Muscle layer of duodenum (tissue), 2 donors: Measurements from ENCODE around the gene CDV3.
"Not testable (repeated sequence)": the region's sequence is repeated elsewhere in the genome, so short reads cannot be mapped to it uniquely, and the experiment has no call there.

ENCODE experiments used
- H3K27ac ChIP-seq: one replicate; pipeline ENCODE4 v1.7.0; 2013; ENCODE audit warnings: mild to moderate bottlenecking, low read length
- H3K27me3 ChIP-seq: one replicate; pipeline ENCODE4 v1.7.0; 2013; ENCODE audit warnings: low read depth, mild to moderate bottlenecking, control low read depth, low read length
- H3K36me3 ChIP-seq, 2 donors: one replicate each; pipeline ENCODE4 v1.7.0; 2013; ENCODE audit warnings: low read length in 2 of 2, control low read depth in 1 of 2, mild to moderate bottlenecking in 1 of 2; ENCODE audit not compliant: insufficient read depth in 2 of 2, control insufficient read depth in 1 of 2
- H3K4me1 ChIP-seq, 2 donors: one replicate each; pipeline ENCODE4 v1.7.0; 2013; ENCODE audit warnings: low read length in 2 of 2, mild to moderate bottlenecking in 2 of 2, control low read depth in 1 of 2, moderate library complexity in 1 of 2; ENCODE audit not compliant: insufficient read depth in 2 of 2, control insufficient read depth in 1 of 2
- H3K4me3 ChIP-seq, 2 donors: one replicate each; pipeline ENCODE4 v1.7.0; 2013; ENCODE audit warnings: low read length in 2 of 2, low read depth in 1 of 2, mild to moderate bottlenecking in 1 of 2
- H3K9me3 ChIP-seq, 2 donors: one replicate each; pipeline ENCODE4 v1.7.0; 2013; ENCODE audit warnings: low read length in 2 of 2, control low read depth in 1 of 2, mild to moderate bottlenecking in 1 of 2; ENCODE audit not compliant: control insufficient read depth in 1 of 2
- donor health status: healthy.

The CDV3 gene, protein sequence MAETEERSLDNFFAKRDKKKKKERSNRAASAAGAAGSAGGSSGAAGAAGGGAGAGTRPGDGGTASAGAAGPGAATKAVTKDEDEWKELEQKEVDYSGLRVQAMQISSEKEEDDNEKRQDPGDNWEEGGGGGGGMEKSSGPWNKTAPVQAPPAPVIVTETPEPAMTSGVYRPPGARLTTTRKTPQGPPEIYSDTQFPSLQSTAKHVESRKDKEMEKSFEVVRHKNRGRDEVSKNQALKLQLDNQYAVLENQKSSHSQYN

DNA sequence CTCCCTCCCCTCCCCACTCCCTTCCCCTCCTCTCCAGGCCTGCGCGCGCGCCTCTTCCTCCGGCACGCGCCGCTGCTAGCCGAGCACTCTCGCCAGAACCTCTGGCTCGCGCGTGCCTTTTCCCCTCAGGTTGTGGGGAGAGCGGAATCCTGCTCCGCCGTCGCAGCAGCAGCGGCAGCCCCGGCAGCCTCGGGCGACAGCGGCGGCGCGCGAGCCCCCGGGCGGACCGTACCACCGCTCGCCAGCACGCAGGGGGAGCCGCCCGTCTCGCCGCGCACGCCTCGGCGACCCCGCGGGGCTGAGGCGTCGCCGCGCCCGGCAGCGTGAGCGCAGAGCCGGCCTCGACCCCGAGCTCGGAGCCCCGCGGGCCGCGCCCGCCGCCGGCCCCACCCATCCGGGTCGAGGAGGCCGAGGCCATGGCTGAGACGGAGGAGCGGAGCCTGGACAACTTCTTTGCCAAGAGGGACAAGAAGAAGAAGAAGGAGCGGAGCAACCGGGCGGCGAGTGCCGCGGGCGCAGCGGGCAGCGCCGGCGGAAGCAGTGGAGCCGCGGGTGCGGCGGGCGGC lies at the start of gene CDV3:
TSS of gene CDV3 (plus strand) at position 58 of the 566 bp plus-strand sequence. CDS start at position 417, 359 bp downstream.
- peak within 1 kb of the TSS; percentile 71 to 99 for H3K4me3 ChIP-seq
- H3K9me3 ChIP-seq = no peaks in the 10 kb centered on the region
- no peaks in the 10 kb centered on the region for H3K27me3 ChIP-seq
- peaks cover 14 to 19% of the 10 kb centered on the region in 2 donors for H3K36me3 ChIP-seq
- H3K4me1 ChIP-seq = peaks cover 19 to 43% of the 10 kb centered on the region in 2 donors
- H3K27ac ChIP-seq = peak within 1 kb of the TSS; percentile 100

DNA sequence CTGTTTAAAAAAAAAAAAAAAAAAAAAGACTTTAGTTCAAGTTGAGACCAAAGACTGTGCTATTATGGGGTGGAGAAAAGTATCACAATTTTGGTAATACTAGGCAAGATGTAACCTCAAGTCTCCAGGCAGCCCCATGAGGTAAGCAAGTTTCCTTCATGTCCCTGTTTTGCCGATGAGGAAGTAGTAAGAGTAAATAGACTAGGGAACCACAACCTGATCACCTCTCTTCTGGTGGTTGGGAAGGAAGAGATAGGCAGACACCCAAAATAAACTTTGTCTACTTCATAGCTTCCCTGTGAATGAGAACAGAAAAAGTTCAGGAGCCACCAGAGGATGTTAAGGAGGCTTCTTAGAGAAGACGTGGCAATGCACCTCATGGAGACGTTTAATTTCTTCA lies 49.7 kb upstream of the CDV3 start:
- H3K36me3 ChIP-seq, H3K4me1 ChIP-seq, H3K9me3 ChIP-seq, H3K4me3 ChIP-seq, H3K27ac ChIP-seq, H3K27me3 ChIP-seq: not testable (repeated sequence)

DNA sequence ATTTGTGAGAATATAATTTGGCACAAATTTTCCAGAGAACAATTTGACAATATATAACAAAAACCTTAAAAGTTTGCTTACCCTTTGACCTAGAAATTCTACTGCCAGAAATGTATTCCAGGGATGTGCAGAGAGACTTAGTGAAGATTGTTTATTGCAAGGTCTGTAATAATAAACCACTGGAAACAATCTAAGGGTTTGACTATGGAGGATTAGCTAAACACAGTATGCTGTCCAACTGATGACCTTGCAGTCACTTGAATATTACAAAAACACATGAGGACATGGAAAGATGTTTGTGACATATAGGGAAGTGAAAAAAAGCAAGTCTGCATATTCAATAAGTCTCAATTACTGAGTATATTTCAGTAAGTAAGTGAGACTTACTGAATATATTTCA lies 48.1 kb upstream of the CDV3 start:
- H3K9me3 ChIP-seq = peaks cover 0 to 4% of the 10 kb centered on the region in 2 donors
- H3K4me1 ChIP-seq = peaks cover 0 to 8% of the 10 kb centered on the region in 2 donors
- no peaks in the 10 kb centered on the region for H3K36me3 ChIP-seq
- no peaks in the 10 kb centered on the region for H3K27me3 ChIP-seq
- no peak overlapping the region for H3K27ac ChIP-seq
- H3K4me3 ChIP-seq = no peak overlapping the region

DNA sequence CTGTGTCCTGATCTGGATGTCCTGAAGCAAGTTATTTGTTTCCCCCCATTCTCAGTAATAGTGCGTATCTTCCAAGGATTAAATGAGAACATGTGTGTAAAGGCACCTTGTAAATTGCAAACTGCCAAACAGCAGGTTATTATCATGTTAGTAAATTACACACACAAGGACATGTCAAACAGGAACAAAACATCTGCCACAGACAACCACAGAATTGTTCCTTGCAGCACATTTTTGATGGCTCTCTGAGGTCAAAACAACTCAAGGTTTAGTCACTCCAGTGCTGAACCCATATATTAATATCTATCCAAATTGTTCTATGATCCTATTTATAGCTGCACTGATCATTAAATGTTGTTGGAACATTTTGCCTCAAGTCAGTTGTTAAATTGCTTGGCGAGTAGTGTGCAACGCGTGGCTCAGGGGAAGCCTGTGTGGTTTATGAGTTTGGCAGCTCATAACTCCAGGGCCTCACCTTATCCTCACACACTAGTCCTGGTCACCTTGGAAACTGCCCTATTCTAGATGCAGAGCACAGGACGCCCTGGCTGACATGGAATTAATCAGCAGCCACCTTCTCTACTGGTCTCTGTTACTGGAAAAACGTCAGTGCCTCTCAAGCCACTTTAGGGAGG lies 46.3 kb upstream of the CDV3 start:
- H3K27me3 ChIP-seq = no peaks in the 10 kb centered on the region
- H3K27ac ChIP-seq = no peak overlapping the region
- H3K9me3 ChIP-seq = peaks cover 0 to 4% of the 10 kb centered on the region in 2 donors

DNA sequence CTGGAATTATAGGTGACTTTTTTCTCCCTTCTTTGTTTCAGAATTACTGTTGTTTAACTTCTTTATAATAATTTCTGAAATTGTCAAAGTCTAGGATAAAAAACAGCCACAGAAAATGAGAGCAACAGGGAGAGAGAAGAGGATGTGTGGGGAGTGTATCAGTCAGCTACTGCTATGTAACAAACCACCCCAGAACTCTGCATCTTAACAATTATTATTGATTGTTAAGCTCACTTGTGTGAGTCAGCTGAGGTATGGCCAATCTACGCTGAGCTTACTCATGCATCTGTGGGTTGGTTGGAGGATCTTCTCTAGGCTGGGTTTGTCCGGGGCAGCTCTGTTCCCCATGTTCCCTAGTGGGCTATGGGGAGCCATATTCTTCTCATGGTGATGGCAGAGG lies 43.7 kb upstream of the CDV3 start:
- Histone ChIP-seq H3K36me3 (no peaks in the 10 kb centered on the region), H3K4me3 (no peak overlapping the region), H3K9me3 (peaks cover 0 to 4% of the 10 kb centered on the region in 2 donors), H3K27ac (no peak overlapping the region), H3K27me3 (no peaks in the 10 kb centered on the region), H3K4me1 (peaks cover 0 to 8% of the 10 kb centered on the region in 2 donors)

More for the DNA sequence above, 46.3 kb upstream of the CDV3 start:
- Histone ChIP-seq H3K36me3 (no peaks in the 10 kb centered on the region), H3K4me3 (no peak overlapping the region), H3K4me1 (peaks cover 0 to 8% of the 10 kb centered on the region in 2 donors)

DNA sequence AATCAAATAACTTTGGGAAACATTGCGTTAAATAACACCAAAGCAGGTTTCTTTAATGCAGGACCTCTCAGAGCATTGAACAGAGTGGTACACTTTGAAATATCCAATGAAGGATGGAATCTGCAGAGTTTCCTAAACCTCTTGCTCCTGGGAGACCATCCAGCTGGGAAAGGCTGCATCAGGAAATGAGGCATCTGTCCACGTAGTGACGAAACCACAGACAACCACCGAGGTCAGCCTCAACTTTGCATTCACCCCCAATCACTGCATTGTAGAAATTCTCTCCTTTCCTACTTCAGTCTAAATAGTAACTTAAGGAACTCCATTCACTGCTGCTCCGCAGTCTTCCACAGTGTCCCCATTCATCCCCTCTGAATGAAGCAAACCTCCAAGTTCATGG lies 41.5 kb upstream of the CDV3 start:
- peaks cover 0 to 4% of the 10 kb centered on the region in 2 donors for H3K9me3 ChIP-seq
- no peak overlapping the region for H3K27ac ChIP-seq
- H3K4me3 ChIP-seq = no peak overlapping the region
- H3K4me1 ChIP-seq = peaks cover 10 to 11% of the 10 kb centered on the region in 2 donors
- no peaks in the 10 kb centered on the region for H3K36me3 ChIP-seq
- no peaks in the 10 kb centered on the region for H3K27me3 ChIP-seq

DNA sequence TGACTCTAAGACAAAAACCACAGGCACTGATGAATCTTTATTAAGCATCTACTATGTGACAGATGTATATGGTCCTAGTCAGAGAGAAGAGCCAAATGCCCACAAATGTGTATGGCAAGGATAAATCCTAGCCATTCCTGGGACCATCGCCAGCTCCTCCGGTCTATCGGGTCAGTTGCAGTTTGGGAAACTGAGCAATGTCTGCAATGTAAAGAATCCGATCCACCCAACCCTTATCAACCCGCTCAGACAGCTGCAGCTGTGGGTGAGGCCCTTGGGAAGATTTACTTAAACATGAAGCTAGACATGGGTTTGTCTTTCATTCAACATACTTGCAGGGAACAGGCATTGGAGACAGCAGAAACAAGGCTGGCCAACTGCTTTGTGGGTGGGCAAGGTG lies 40.5 kb upstream of the CDV3 start:
- Histone ChIP-seq H3K27ac (no peak overlapping the region), H3K27me3 (no peaks in the 10 kb centered on the region), H3K4me1 (peaks cover 10 to 11% of the 10 kb centered on the region in 2 donors), H3K4me3 (no peak overlapping the region), H3K36me3 (no peaks in the 10 kb centered on the region), H3K9me3 (peaks cover 0 to 4% of the 10 kb centered on the region in 2 donors)

DNA sequence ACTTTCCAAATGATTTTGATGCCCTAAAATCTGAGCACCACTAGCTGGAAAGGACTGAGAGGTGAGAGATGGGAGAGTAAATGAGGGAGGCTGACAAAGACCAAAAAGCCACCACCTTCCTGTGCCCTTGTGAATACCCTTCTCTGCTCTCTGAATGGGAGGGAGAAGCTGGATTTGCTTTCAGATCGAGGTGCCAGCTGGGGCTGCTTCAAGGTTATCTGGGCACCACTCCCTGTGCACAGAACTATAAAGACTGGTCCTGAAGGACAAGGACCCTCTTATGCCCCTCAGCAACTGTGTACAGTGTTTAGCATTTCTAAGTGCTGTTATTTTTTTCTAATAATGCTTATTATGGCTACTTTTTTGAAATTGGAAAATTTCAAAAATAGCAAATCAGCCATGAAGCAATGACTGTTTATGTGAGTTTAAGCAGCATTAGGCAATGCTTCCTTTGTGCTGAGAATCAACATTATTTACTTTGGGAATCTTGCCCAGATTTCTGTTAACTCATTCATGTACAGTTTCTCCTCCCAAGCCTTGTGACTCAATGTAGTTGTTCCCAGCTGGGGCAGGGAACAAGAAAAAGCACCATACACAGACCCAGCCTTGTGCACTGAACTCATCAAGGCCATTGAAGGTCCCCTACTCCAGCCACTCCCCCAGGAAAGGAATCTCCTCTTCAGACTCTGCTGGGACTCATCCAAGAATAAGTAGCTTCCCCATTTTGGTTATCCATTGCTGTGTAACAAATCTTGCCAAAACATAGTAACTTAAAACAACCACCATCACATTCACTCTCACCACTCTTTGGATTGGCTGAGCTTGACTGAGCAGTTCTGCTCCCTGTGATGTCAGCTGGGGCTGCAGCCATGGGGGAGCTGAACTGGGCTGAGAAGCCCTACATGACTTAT lies 37.3 kb upstream of the CDV3 start:
- Histone ChIP-seq H3K27ac (peak overlapping the region; percentile 86), H3K4me1 (peaks cover 11 to 13% of the 10 kb centered on the region in 2 donors), H3K4me3 (no peak overlapping the region), H3K36me3 (no peaks in the 10 kb centered on the region), H3K27me3 (no peaks in the 10 kb centered on the region), H3K9me3 (no peaks in the 10 kb centered on the region)

DNA sequence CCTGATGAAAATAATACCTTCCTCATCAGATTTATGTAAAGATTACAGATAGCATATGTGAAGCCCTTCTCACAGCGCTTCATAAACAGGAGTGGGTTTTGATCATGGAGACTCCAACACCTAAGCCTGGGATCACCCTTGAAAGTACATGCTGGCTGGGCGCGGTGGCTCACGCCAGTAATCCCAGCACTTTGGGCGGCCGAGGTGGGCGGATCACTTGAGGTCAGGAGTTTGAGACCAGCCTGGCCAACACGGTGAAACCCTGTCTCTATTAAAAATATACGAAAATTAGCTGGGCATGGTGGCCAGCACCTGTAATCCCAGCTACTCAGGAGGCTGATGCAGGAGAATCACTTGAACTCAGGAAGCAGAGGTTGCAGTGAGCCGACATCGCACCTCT lies 36.4 kb upstream of the CDV3 start:
- peaks cover 11 to 13% of the 10 kb centered on the region in 2 donors for H3K4me1 ChIP-seq
- H3K4me3 ChIP-seq, H3K27ac ChIP-seq, H3K9me3 ChIP-seq, H3K27me3 ChIP-seq, H3K36me3 ChIP-seq: not testable (repeated sequence)

DNA sequence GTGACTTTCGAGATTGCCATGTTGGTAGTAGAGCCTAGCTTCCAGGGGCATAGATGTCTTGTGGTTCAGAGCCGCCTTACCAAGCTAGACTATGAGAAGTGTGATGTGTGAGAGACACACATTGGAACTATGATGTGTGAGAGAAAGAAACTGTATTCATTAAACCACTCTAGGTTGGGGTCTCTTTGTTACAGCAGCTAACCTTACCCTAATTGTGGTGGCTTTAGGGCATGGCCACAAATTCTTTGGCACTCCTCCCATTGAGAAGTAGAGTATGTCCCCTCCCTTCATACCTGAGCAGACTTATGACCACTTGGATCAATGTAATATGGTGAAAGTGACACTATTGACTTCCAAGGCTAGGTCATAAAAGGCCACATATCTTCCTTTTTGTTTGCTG lies 35.3 kb upstream of the CDV3 start:
- H3K4me1 ChIP-seq = peaks cover 11 to 13% of the 10 kb centered on the region in 2 donors
- no peaks in the 10 kb centered on the region for H3K9me3 ChIP-seq
- H3K27me3 ChIP-seq = no peaks in the 10 kb centered on the region

More for the DNA sequence above, 35.3 kb upstream of the CDV3 start:
- no peak overlapping the region for H3K27ac ChIP-seq
- no peaks in the 10 kb centered on the region for H3K36me3 ChIP-seq
- no peak overlapping the region for H3K4me3 ChIP-seq
